ENCODE measurements around the gene ILF2.
A peak's percentile ranks its signal among the peaks of the same experiment; 100 is the strongest.

Gene ILF2

GRCh38 chr1:153633754-153634665 lies 36.8 kb downstream of the ILF2 start, which contains the start of gene CHTOP:
CHTOP (plus strand) TSS chr1:153634066; CDS start chr1:153636589, 2,523 bp downstream.
- Histone ChIP-seq H3K27ac (ENCODE audit: low read length) (peak within 1 kb of the TSS; percentile 91), H3K9me3 (ENCODE audit: insufficient read depth, low read length, severe bottlenecking) (no peaks in the 10 kb centered on the region), H3K79me2 (ENCODE audit: insufficient read depth, low read length) (peaks cover 49% of the 10 kb centered on the region), H2AFZ (ENCODE audit: low read depth, low read length) (peak within 1 kb of the TSS; percentile 69), H3K36me3 (ENCODE audit: insufficient read depth, low read length) (peaks cover 38% of the 10 kb centered on the region), H3K27me3 (ENCODE audit: insufficient read depth, low read length, poor library complexity) (no peaks in the 10 kb centered on the region), H3K4me2 (ENCODE audit: insufficient read depth, low read length) (peak within 1 kb of the TSS; percentile 76), H3K4me1 (ENCODE audit: insufficient read depth, low read length) (peaks cover 30% of the 10 kb centered on the region), H3K9ac (ENCODE audit: low read depth, low read length) (peak within 1 kb of the TSS; percentile 92), H4K20me1 (ENCODE audit: insufficient read depth, low read length) (peaks cover 20% of the 10 kb centered on the region; the same call in 1 of the 2 replicates), H3K4me3 (ENCODE audit: low read depth in 1 of 2, low read length in 2 of 2) (peak within 1 kb of the TSS; percentile 61 to 66)
- TF ChIP-seq CTCF (IDR thresholded peaks at IDR 0.05; ENCODE audit: borderline replicate concordance, extremely low read depth, low read length, poor library complexity, severe bottlenecking) (no peak), EZH2 (IDR thresholded peaks at IDR 0.05; ENCODE audit: borderline replicate concordance, low read depth, low read length, severe bottlenecking) (no peak)
- DNase-seq, result peak; percentile 97
- ATAC-seq (ENCODE audit: insufficient read depth, low read depth), result peak; percentile 89

GRCh38 chr1:153633161-153633753 lies 37.5 kb downstream of the ILF2 start:
- ATAC-seq (ENCODE audit: insufficient read depth, low read depth) (no peak), DNase-seq (no peak)
- no peak overlapping the region for H3K27ac ChIP-seq (ENCODE audit: low read length)
- no peaks in the 10 kb centered on the region for H3K9me3 ChIP-seq (ENCODE audit: insufficient read depth, low read length, severe bottlenecking)
- peaks cover 43% of the 10 kb centered on the region for H3K79me2 ChIP-seq (ENCODE audit: insufficient read depth, low read length)
- peaks cover 19% of the 10 kb centered on the region; the same call in 1 of the 2 replicates for H4K20me1 ChIP-seq (ENCODE audit: insufficient read depth, low read length)
- H2AFZ ChIP-seq (ENCODE audit: low read depth, low read length), result peak overlapping the region; percentile 60
- H3K36me3 ChIP-seq (ENCODE audit: insufficient read depth, low read length), result peaks cover 31% of the 10 kb centered on the region
- H3K27me3 ChIP-seq (ENCODE audit: insufficient read depth, low read length, poor library complexity), result no peaks in the 10 kb centered on the region
- H3K4me3 ChIP-seq (ENCODE audit: low read depth in 1 of 2, low read length in 2 of 2), result peak overlapping the region in 1 of 2 experiments; percentile 61; a peak in 2 of 4 replicates
- H3K4me1 ChIP-seq (ENCODE audit: insufficient read depth, low read length), result peaks cover 30% of the 10 kb centered on the region
- H3K4me2 ChIP-seq (ENCODE audit: insufficient read depth, low read length), result peak overlapping the region; percentile 48; the same call in 1 of the 2 replicates
- H3K9ac ChIP-seq (ENCODE audit: low read depth, low read length), result peak overlapping the region; percentile 92; the same call in 1 of the 2 replicates
- TF ChIP-seq CTCF (IDR thresholded peaks at IDR 0.05; ENCODE audit: borderline replicate concordance, extremely low read depth, low read length, poor library complexity, severe bottlenecking) (no peak), EZH2 (IDR thresholded peaks at IDR 0.05; ENCODE audit: borderline replicate concordance, low read depth, low read length, severe bottlenecking) (no peak)

GRCh38 chr1:153631047-153632022 lies 39.5 kb downstream of the ILF2 start:
- Histone ChIP-seq H3K79me2 (ENCODE audit: insufficient read depth, low read length) (peaks cover 24% of the 10 kb centered on the region), H3K4me1 (ENCODE audit: insufficient read depth, low read length) (peaks cover 21% of the 10 kb centered on the region), H3K36me3 (ENCODE audit: insufficient read depth, low read length) (peaks cover 11% of the 10 kb centered on the region), H3K9me3 (ENCODE audit: insufficient read depth, low read length, severe bottlenecking) (no peaks in the 10 kb centered on the region), H2AFZ (ENCODE audit: low read depth, low read length) (no peak overlapping the region), H3K27ac (ENCODE audit: low read length) (no peak overlapping the region), H3K4me2 (ENCODE audit: insufficient read depth, low read length) (no peak overlapping the region), H3K27me3 (ENCODE audit: insufficient read depth, low read length, poor library complexity) (no peaks in the 10 kb centered on the region), H3K9ac (ENCODE audit: low read depth, low read length) (no peak overlapping the region), H4K20me1 (ENCODE audit: insufficient read depth, low read length) (peaks cover 5% of the 10 kb centered on the region; the same call in 1 of the 2 replicates), H3K4me3 (ENCODE audit: low read depth in 1 of 2, low read length in 2 of 2) (no peak overlapping the region)
- TF ChIP-seq EZH2 (IDR thresholded peaks at IDR 0.05; ENCODE audit: borderline replicate concordance, low read depth, low read length, severe bottlenecking) (no peak), CTCF (IDR thresholded peaks at IDR 0.05; ENCODE audit: borderline replicate concordance, extremely low read depth, low read length, poor library complexity, severe bottlenecking) (no peak)
- ATAC-seq (ENCODE audit: insufficient read depth, low read depth) (no peak), DNase-seq (no peak)

Measured in DND-41 (cell line).